HG03066 (cell line): ENCODE data around the gene STPG1.

Experiments
- ATAC-seq: cut with Tn5 transposase; IDR thresholded peaks from one replicate; pipeline ENCODE4 v1.9.1; 2021; ENCODE audit warnings: low read depth; ENCODE audit not compliant: unreplicated experiment

STPG1 gene

DNA sequence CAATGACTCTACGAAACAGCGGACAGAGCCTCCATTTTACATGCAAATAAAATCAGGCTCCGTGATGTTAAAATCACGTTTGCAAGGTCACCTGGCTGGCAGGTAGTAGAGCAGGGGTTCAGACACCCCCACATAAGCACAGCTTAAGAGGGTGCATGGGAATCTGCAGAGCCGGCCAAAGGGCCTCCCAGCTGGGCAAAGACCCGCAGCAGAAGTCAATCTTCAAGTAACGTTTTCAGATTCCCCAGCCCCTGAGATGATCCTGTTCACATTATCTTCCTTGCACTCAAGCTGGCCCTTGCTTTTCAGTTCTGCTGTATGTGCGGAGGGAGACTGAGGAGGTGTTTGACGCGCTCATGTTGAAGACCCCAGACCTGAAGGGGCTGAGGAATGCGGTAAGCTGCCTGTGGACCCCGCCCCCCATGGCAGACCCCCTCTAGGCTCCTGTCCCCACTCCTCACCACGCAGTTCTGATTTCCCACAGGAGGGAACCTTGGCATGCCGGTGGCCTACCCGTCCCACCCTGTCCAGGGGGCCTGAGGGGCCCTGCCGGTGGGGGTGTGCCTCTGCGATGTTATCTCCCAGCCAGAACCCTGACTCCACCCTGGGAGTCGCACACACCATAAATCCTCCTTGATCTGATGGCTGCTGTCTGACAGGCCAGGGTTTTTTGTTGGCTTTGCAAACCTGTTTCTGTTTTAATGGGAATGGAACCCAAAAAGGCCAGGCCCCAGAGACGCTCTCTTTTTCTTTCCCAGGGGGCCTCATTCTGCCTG is 66.2 kb downstream of the STPG1 start:
- ATAC-seq = no peak

GRCh38 chr1:24345334-24345733 is 68.2 kb downstream of the STPG1 start:
- ATAC-seq = no peak

GRCh38 chr1:24344090-24344742 is 69.4 kb downstream of the STPG1 start:
- ATAC-seq = no peak

DNA sequence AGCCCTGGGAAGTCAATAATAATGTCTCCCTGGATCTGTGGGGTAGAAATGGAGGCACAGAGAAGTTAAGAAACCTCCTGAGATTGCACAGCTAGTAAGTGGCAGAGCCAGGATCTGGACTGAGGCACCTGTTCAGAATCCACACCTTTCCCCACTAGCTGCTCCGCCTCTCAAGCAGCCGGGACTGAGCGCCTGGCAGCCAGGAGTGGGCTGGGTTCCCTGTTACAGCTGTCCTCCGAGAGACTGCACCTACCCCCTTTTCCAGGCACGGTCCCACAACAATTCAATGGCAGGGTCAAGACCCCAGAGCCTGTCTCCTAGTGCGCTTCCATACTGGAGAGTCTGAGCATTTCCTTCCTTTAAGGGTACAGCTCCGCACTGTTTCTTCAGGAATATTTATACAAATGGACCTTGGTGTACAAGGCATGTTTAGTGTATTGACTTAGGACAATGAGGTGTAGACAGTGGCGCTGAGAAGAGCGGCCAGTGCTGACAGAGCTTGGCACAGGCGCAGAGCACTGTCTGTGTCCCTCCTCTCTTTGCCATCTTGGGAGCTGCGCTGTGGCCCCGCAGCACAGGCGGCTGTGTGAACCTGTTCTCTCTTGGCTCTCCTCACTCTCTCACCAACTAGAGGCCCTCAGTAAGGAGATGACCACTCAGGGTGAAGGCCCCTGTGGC is 70.0 kb downstream of the STPG1 start:
- ATAC-seq = no peak

- no peak for ATAC-seq
Measured at GRCh38 chr1:24341260-24341659, 72.3 kb downstream of the STPG1 start.

DNA sequence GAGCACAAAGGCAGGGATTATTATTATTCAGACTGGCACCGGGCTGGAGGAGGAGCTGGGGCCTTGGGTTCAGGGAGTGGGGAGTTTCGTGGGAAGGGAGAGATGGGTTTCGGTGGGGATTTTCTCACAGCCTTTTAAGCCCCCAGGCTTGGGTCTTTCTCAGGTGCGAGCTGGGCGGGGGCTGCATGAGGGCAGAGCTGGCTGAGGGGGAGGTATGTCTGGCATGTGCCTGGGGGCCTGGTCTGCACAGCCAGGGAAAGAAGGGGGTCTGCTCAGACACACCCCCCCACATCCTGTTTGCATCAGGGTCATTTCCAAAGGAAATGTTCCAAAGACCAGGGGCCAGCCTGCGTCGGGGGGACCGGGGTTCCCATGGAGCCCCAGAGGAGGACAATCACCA is 72.8 kb downstream of the STPG1 start:
- no peak for ATAC-seq

GRCh38 chr1:24339996-24340395 is 73.6 kb downstream of the STPG1 start:
- ATAC-seq = no peak

- ATAC-seq = no peak
Measured at GRCh38 chr1:24338447-24338846, 75.1 kb downstream of the STPG1 start.

DNA sequence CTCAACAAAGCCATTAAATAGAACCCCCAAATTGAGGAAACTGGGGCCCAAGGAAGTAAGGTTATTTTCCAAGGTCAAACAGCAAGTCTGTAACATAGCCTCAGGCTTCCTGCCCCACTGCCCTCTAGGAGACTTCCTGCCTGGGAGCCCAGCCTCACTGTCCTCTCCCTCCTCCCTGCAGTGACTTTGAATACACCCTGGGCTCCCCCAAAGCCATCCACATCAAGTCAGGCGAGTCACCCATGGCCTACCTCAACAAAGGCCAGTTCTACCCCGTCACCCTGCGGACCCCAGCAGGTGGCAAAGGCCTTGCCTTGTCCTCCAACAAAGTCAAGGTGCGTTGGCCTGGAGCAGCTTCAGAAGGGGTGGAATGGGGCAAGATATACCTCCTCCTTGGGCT is 76.1 kb downstream of the STPG1 start:
- no peak for ATAC-seq

GRCh38 chr1:24336075-24336474 is 77.5 kb downstream of the STPG1 start:
- no peak for ATAC-seq

GRCh38 chr1:24331961-24332673 is 81.5 kb downstream of the STPG1 start:
- no peak for ATAC-seq

GRCh38 chr1:24329797-24330543 is 83.6 kb downstream of the STPG1 start:
- ATAC-seq = no peak

DNA sequence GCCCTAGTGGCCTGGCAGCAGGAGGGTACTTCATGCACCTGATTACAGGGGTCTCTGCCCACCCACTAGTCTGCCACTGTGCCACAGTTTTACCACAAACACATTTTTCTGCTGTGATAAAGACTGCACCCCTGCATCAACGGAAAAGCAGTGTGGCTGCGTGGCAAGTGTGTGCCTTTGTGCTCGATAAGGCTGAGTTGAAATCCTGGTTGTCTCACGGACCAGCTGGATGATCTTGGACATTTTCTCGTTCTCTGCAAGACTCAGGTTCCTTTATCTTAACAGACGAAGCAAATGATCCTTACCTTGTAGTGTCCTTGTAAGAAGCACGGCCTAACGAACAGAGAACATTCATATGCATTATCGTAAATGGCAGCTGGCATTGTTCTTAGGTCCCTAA is 84.3 kb downstream of the STPG1 start:
- no peak for ATAC-seq

- ATAC-seq = no peak
Measured at GRCh38 chr1:24327891-24328290, 85.7 kb downstream of the STPG1 start.

- no peak for ATAC-seq
Measured at GRCh38 chr1:24327486-24327885, 86.1 kb downstream of the STPG1 start.

DNA sequence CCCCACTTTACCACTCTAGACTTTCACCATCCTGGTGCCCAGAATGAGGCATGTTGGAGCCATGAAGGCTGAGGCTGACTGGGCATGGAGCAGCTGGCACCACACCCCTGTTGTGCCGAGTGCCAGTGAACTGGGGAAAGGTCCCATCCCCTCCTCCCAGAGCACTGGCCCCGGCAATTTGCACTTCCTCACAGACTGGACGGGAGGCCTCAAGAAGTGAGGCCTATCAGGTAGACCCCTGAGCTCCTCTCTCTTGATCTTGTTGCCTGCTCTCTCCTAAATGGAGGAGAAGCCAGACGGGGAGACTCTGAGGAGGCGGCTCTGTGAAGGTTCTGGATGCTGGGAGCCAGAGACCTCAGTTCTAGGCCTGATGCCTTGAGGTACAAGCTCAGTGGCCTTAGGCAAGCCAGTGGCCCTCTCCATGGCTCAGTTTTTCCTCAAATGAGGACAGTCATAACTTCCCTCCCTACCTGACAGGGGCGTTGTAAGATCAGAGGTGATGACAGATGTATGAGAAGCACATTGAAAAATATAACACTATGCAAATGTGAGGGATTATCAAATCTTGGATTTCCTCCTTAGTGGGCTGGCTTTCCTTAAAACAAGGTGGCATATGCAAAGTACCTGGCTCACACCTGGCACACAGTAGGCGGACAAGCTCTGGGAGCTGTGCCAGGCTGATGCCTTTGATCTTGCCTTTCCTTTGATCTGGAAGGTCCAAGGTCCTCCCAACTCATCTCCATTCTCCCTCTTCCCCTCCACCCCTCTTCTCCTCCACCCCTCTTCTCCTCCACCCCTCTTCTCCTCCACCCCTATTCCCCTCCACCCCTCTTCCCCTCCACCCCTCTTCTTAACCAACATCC is 87.8 kb downstream of the STPG1 start:
- no peak for ATAC-seq

- no peak for ATAC-seq
Measured at GRCh38 chr1:24324903-24325302, 88.7 kb downstream of the STPG1 start.

DNA sequence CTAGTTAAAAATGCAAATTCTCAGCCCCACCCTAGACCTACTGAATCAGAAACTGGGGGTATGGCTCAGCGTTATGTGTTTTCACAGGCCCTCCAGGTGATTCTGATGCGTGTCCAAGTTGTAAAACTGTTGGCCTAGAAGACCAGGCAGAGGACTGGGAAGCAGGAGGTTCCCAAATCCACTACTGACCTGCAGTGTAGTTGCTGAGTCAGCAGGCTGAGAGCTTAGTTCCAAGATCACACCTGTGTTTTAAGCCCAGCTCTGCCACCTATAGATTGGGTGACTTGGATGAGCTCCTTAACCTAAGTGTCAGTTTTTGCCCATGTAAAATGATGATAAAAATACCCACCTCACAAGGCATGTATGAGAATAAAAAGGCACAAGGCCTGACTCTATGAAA is 90.3 kb downstream of the STPG1 start:
- ATAC-seq = no peak

- ATAC-seq = no peak
Measured at GRCh38 chr1:24322470-24323177, 91.0 kb downstream of the STPG1 start.
